Umbilical cord (tissue), 2 donors: ENCODE data around the gene UBE2E2. TPM values are rescaled to one million over a fixed set of nuclear protein-coding genes. Genes with fewer than 3 reads are reported as not detected.
"Not testable (repeated sequence)": the region's sequence is repeated elsewhere in the genome, so short reads cannot be mapped to it uniquely, and the experiment has no call there.

Experiments used
- DNase-seq: peaks from one replicate; pipeline ENCODE4 v3.0.0-alpha.2; 2015; ENCODE audit warnings: low spot score
- total RNA-seq: library from RNA; depleted of rRNA; stranded (reverse); fragments of >200 nt; gene quantifications from one replicate; pipeline ENCODE4 v1.2.3, GENCODE V29; 2014; ENCODE audit warnings: low replicate concordance; ENCODE audit not compliant: insufficient read depth

The UBE2E2 gene
- total RNA-seq, 1 donor from 2014 or later: 109 TPM

- no peak for DNase-seq
Measured at GRCh38 chr3:23329471-23330105, 126.5 kb downstream of the UBE2E2 start.

GRCh38 chr3:23330568-23330967 is 127.4 kb downstream of the UBE2E2 start:
- no peak for DNase-seq

GRCh38 chr3:23331141-23331935 is 128.2 kb downstream of the UBE2E2 start:
- no peak for DNase-seq

GRCh38 chr3:23333633-23334032 is 130.5 kb downstream of the UBE2E2 start:
- no peak for DNase-seq

GRCh38 chr3:23336853-23337252 is 133.7 kb downstream of the UBE2E2 start:
- DNase-seq: not testable (repeated sequence)

GRCh38 chr3:23341147-23341838 is 138.2 kb downstream of the UBE2E2 start:
- DNase-seq: no peak

GRCh38 chr3:23342343-23342742 is 139.2 kb downstream of the UBE2E2 start:
- DNase-seq: no peak

- no peak for DNase-seq
Measured at GRCh38 chr3:23343509-23343908, 140.4 kb downstream of the UBE2E2 start.

GRCh38 chr3:23344886-23345285 is 141.8 kb downstream of the UBE2E2 start:
- no peak for DNase-seq

- not testable (repeated sequence) for DNase-seq
Measured at GRCh38 chr3:23349444-23349843, 146.3 kb downstream of the UBE2E2 start.

GRCh38 chr3:23356169-23356568 is 153.0 kb downstream of the UBE2E2 start:
- DNase-seq: no peak

- no peak for DNase-seq
Measured at GRCh38 chr3:23356923-23357322, 153.8 kb downstream of the UBE2E2 start.

GRCh38 chr3:23359116-23359515 is 156.0 kb downstream of the UBE2E2 start:
- no peak for DNase-seq

GRCh38 chr3:23365066-23365465 is 161.9 kb downstream of the UBE2E2 start:
- no peak for DNase-seq

- no peak for DNase-seq
Measured at GRCh38 chr3:23368731-23369130, 165.6 kb downstream of the UBE2E2 start.

GRCh38 chr3:23372285-23372684 is 169.2 kb downstream of the UBE2E2 start:
- no peak for DNase-seq

GRCh38 chr3:23376516-23377248 is 173.6 kb downstream of the UBE2E2 start:
- no peak for DNase-seq

- DNase-seq: no peak
Measured at GRCh38 chr3:23377928-23378672, 175.0 kb downstream of the UBE2E2 start.

GRCh38 chr3:23383875-23384274 is 180.7 kb downstream of the UBE2E2 start:
- DNase-seq: no peak

GRCh38 chr3:23385327-23385726 is 182.2 kb downstream of the UBE2E2 start:
- DNase-seq: no peak

- DNase-seq: no peak
Measured at GRCh38 chr3:23387286-23387918, 184.3 kb downstream of the UBE2E2 start.
